ENCODE results near the gene SPTBN4.
"Not testable (repeated sequence)": the region's sequence is repeated elsewhere in the genome, so short reads cannot be mapped to it uniquely, and the experiment has no call there.

Gene SPTBN4

DNA sequence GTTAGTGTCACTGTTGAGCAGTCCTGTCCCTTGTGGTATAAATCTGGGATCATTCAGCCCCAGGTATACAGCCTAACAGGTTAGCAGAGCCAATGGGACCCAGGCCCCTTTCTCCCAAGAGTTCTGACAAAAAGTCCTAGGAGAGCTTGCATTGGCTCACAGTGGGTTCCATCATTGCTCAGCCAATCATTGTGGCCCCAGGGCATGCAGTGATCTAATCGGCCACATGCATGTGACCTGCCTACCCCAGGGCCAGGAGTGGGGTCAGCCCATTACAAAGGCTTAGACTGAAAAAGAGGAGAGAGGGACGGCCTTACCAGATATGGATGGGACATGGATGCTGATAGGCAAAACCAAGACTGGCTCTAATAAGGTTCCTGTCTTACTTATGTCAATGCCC, 41.1 kb downstream of the SPTBN4 start:
- DNase-seq = no peak

- DNase-seq = no peak
Observed at GRCh38 chr19:40508739-40509260, 42.0 kb downstream of the SPTBN4 start.

GRCh38 chr19:40510526-40511115, 43.8 kb downstream of the SPTBN4 start:
- DNase-seq = no peak

GRCh38 chr19:40511487-40511886, 44.7 kb downstream of the SPTBN4 start:
- DNase-seq = no peak

DNA sequence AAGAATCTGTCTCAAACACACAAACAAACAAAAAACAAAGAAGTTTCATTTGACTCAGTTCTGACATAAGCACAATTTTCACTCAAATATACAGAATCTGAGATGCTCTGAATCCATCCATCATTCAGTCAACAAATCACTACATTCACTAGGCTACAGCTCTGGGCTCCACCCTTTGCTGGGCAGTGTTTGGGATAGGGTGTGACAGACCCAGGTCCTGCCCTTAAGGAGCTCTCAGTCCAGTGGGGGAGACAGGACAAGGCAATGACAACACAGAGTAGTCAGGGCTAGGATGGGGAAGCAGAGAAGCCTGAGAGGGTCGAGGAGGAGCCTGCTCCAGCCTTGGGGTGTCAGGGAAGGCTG, 45.3 kb downstream of the SPTBN4 start:
- no peak for DNase-seq

DNA sequence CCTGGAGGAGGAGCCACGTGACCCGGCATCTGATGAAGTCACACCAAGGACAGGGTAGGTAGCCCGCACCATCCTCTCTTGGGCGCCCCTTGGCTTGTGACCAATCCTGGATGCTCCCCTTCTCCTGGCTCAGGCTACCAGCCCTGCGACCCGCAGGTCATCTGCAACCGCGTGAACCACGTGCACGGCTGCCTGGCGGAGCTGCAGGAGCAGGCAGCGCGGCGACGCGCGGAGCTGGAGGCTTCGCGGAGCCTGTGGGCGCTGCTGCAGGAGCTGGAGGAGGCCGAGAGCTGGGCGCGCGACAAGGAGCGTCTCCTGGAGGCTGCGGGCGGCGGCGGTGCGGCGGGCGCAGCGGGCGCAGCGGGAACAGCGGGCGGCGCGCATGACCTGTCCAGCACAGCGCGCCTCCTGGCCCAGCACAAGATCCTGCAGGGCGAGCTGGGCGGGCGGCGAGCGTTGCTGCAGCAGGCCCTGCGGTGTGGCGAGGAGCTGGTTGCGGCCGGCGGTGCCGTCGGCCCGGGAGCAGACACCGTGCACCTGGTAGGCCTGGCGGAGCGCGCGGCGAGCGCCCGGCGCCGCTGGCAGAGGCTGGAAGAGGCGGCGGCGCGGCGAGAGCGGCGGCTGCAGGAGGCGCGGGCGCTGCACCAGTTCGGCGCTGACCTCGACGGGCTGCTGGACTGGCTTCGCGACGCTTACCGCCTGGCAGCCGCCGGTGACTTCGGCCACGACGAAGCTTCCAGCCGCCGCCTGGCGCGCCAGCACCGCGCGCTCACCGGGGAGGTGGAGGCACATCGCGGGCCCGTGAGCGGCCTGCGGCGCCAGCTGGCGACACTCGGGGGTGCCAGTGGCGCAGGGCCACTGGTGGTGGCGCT, 45.9 kb downstream of the SPTBN4 start:
- no peak for DNase-seq

DNA sequence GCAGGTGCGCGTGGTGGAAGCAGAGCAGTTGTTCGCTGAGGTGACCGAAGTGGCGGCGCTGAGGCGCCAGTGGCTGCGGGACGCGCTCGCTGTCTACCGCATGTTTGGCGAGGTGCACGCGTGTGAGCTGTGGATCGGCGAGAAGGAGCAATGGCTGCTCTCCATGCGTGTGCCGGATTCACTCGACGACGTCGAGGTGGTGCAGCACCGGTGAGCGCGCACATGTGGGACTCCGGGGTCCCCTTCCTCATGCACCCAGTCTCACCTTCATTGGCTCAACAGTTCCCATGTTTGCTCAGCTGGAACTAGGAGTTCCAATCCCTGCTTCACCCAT, 46.5 kb downstream of the SPTBN4 start:
- DNase-seq = no peak

GRCh38 chr19:40513741-40514315, 47.0 kb downstream of the SPTBN4 start:
- no peak for DNase-seq

- no peak for DNase-seq
Observed at GRCh38 chr19:40517248-40517647, 50.4 kb downstream of the SPTBN4 start.

DNA sequence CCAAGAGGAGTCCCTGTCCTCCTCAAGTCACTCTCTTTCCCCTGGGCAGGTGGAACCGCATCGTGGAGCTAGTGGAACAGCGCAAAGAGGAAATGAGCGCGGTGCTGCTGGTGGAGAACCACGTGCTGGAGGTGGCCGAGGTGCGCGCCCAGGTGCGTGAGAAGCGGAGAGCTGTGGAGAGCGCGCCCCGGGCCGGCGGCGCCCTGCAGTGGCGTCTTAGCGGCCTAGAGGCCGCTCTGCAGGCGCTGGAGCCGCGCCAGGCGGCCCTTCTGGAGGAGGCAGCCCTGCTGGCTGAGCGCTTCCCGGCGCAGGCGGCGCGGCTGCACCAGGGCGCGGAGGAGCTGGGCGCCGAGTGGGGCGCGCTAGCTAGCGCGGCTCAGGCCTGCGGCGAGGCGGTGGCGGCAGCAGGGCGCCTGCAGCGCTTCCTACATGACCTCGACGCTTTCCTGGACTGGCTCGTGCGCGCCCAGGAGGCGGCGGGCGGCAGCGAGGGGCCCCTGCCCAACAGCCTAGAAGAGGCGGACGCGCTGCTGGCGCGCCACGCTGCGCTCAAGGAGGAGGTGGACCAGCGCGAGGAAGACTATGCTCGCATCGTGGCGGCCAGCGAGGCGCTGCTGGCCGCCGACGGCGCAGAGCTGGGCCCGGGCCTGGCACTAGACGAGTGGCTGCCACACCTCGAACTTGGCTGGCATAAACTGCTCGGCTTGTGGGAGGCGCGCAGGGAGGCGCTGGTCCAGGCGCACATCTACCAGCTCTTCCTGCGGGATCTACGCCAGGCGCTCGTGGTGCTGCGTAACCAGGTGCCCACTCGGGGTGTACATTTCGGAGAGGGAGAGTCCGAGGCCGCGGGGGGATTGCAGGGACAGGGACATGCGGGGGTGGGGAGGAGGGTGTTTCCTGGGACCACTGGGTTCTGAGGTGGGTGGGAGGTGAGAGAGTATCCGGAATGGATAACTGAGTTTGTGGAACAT, 52.8 kb downstream of the SPTBN4 start:
- DNase-seq = no peak

DNA sequence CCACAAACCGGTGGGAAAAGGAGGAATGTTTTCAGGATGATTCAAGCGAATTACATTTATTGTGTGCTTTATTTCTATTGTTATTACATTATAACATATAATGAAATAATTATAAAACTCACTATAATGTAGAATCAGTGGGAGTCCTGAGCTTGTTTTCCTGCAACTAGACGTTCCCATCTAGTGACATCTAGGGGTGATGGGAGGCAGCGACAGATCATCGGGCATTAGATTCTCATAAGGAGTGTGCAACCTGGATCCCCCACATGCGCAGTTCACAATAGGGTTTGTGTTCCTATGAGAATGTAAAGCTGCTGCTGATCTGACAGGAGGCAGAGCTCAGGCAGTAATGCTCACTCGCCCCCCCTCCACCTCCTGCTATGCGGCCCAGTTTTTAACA, 54.5 kb downstream of the SPTBN4 start:
- DNase-seq = no peak

GRCh38 chr19:40521900-40522299, 55.1 kb downstream of the SPTBN4 start:
- DNase-seq = not testable (repeated sequence)

- DNase-seq = peak in 2 of 5 donors; percentile 20 to 59
Observed at GRCh38 chr19:40523322-40524047, 56.7 kb downstream of the SPTBN4 start.

- no peak for DNase-seq
Observed at GRCh38 chr19:40524133-40524549, 57.3 kb downstream of the SPTBN4 start.

DNA sequence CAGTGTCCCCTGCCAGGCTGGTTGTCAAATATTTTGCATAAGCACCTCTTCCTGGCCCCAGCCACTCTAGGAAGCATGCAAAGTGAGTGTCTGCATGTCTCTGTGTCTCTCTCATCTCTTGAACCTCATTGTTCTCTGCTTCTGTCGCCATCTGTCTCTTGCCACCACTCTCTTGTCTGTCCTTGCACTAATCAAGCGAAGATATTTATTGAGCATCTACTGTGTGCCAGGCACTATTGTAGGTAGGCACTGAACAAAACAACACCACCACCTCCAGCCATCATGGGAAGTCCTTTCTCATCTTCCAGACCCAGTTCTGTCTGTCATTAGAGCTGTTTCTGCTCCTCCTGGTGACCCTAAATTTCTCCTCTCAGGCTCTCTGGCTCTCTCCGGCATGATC, 57.9 kb downstream of the SPTBN4 start:
- DNase-seq = no peak

GRCh38 chr19:40525234-40526051, 58.6 kb downstream of the SPTBN4 start:
- DNase-seq = no peak

DNA sequence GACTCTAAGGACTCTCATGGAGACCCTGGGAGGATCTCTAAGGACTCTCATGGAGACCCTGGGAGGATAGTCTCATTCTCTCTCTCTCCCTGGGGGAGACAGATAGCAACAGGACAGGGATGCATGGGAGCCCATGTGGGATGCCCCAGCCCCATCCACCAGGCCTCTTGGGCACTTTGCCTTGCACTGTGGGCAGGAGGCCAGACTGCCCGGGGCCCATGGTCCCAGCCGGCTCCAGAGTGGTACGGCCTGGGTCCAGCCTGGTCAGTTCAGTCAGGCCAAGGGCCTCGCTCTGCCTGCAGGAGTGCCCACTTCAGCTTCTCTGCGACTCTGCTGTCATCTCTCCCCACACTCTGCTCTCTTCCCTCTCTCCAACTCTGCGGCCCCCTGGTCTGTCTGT, 61.3 kb downstream of the SPTBN4 start:
- DNase-seq = no peak

GRCh38 chr19:40528533-40529092, 61.8 kb downstream of the SPTBN4 start:
- DNase-seq = no peak

DNA sequence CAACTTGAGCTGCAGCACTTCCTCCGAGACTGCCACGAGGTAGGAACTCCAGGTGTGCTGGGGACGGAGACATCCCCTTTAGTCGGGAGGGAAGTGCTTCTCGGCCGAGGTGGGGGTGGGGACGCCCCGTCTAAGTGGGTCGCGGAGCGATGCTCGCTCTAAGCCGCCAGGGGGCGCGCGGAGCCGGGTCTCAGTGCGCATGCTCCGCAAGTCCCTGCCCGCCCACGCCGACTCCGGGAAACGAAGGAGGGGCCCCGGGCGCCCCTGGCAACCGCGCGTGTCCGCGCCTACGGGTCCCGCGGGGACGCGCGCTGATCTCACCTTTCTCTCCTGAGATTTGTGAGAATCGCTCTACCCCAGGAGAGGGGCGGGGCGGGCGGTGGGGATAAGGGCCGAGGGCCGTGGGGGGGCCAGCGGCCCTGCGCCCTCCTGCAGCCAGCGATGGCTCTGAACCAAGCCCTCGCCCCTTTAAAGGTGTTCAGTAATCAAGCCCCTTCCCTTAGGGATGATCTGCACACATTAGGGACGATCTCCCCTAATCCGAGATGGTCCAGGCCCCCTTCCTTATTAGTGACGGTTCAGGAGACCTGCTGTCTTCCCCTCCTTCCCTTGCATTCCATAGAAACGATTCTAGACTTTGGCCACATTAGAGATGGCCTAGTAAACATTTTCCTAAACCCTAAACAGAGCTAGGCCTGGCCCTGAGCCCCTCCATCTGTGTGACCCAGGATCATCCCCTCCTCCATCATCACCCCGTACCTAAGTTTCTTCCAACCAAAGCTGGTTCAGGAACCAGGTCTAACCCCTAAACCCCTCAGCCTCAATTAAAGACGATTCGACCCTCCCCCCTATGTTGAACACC, 62.5 kb downstream of the SPTBN4 start:
- DNase-seq = peak; percentile 77 to 88 (median 83)
